Adrenal gland (tissue), 12 donors: ENCODE results near the gene CMTM4. TPM values are rescaled to one million over a fixed set of nuclear protein-coding genes. Genes with fewer than 3 reads are reported as not detected.
A peak's percentile ranks its signal among the peaks of the same experiment; 100 is the strongest.

Experiments used
- DNase-seq, 7 donors: peaks; one replicate each; pipeline ENCODE4 v3.0.0-alpha.2; 2019 to 2020
- H3K27ac ChIP-seq, 5 donors: fragments of 200-600 bp; sonication (generic) in 4 of 5; 1 replicate in 3 of 5; 2 replicates in 2 of 5; pipeline versions ENCODE4 v1.5.1 to v1.8.0; 2016 to 2020; ENCODE audit warnings: mild to moderate bottlenecking in 1 of 5
- H3K27me3 ChIP-seq: fragments of 200-600 bp; 2 replicates; pipeline ENCODE4 v1.8.0; 2021
- H3K36me3 ChIP-seq, 2 donors: fragments of 200-600 bp; replicated peaks in 1 of 2; 1 replicate in 1 of 2; 2 replicates in 1 of 2; pipeline versions ENCODE4 v1.5.1 to v1.8.0; 2018 to 2022
- H3K4me1 ChIP-seq, 2 donors: fragments of 200-600 bp; replicated peaks in 1 of 2; 1 replicate in 1 of 2; 2 replicates in 1 of 2; pipeline versions ENCODE4 v1.5.1 to v1.8.0; 2018 to 2021
- H3K4me3 ChIP-seq, 4 donors: fragments of 200-600 bp; sonication (generic) in 3 of 4; one replicate each; pipeline ENCODE4 v1.5.1; 2016 to 2018
- H3K9me3 ChIP-seq, 3 donors: fragments of 200-600 bp; sonication (generic) in 1 of 3; replicated peaks in 1 of 3; 1 replicate in 2 of 3; 2 replicates in 1 of 3; pipeline versions ENCODE4 v1.5.1 to v1.8.0; 2016 to 2021
- POLR2A ChIP-seq, 2 donors: fragments of 450-650 bp; IDR thresholded peaks; one replicate each; pipeline ENCODE4 v1.6.1; 2017; ENCODE audit warnings: antibody characterized with exemption in 2 of 2, mild to moderate bottlenecking in 2 of 2, moderate library complexity in 1 of 2
- WGBS, 4 donors: extraction: QIAGEN DNeasy Blood & Tissue Kit in 2 of 4; methylation state at CpG; one replicate each; pipeline versions ENCODE4 v1.1.5 to v1.1.7; 2013 to 2017; 5-methylcytosine and 5-hydroxymethylcytosine counted together
- intact Hi-C, 2 donors: fragments of 100-400 bp; cut with DNase I; formaldehyde crosslinking; loops; one replicate each; pipeline versions ENCODE4 v1.14.1 to v1.15.0; 2022 to 2023
- polyA plus RNA-seq, 3 donors: library from polyadenylated mRNA; stranded (reverse); fragments of 200-250 nt in 2 of 3; fragments of 350-450 nt in 1 of 3; fragmentation: Illumina TruSeq in 1 of 3; extraction: RNeasy Lipid Tissue Mini Kit (QIAGEN cat#74804) in 1 of 3; gene quantifications; one replicate each; pipeline ENCODE4 v1.2.3, GENCODE V29; 2013 to 2014
- total RNA-seq, 9 donors: library from RNA; depleted of rRNA in 4 of 9; stranded (reverse); fragments of >200 nt in 4 of 9; fragments of 120-200 nt in 1 of 9; fragmentation: NEBNext Ultra II Directional in 1 of 9; extraction: Animal tissue kit (Norgen Biotek cat#: 25700) in 1 of 9; gene quantifications; one replicate each; pipeline versions ENCODE4 v1.1.0 to v1.2.4, GENCODE V29; 2013 to 2023
- TF ChIP-seq, protein P1 (sequence below), 6 experiments: fragments of 450-650 bp in 4 of 6; fragments of 200-600 bp in 2 of 6; sonication (generic) in 1 of 6; IDR thresholded peaks; 1 replicate in 5 of 6; 2 replicates in 1 of 6; pipeline versions ENCODE4 v1.5.1 to v1.8.0; 2016 to 2021; ENCODE audit warnings: antibody characterized with exemption in 6 of 6, mild to moderate bottlenecking in 2 of 6, moderate library complexity in 1 of 6
- donor health status: healthy with polysubstance abuse.
- donor health status: Bipolar disorder and iron deficiency.
- donor health status: DM: yes; HTN: yes; CAD: no.
- donor health status: DM: no; HTN: no; CAD: no.
- donor health status: DM: no; HTN: no; CAD: no.
- donor health status: DM: yes; HTN: yes; CAD: no.

Gene CMTM4
- total and polyA plus RNA-seq, 12 donors: 9.2 to 35.3 (median 20.0) TPM

DNA sequence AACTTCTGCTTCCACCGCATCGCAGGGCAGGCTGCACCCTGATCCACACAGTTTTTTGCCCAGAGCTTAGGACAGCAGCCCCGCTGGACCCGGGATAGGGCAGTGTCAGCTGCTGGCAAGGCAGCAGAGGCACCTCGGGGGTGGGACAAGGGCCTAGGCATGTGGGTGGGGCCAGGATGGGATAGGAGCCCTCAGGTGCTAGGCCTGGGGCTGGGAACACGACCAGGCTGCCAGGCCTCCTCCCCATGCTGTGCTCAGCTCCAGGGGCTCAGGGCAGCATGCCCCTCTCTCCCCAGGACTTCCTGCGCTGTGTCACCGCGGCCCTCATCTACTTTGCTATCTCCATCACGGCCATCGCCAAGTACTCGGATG lies 87.4 kb downstream of the CMTM4 start:
- Histone ChIP-seq H3K4me3 (no peak overlapping the region), H3K27ac (no peak overlapping the region), H3K9me3 (no peaks in the 10 kb centered on the region), H3K27me3 (no peaks in the 10 kb centered on the region), H3K36me3 (peaks cover 0 to 42% of the 10 kb centered on the region in 2 donors), H3K4me1 (peaks cover 0 to 7% of the 10 kb centered on the region in 2 donors)
- DNase-seq: no peak
- intact Hi-C loops: loop anchor here (10.0 kb wide), 4 partner anchors 116 to 256 kb away; no protein-coding TSS in a partner anchor
- 84 to 89% (median 87%) methylated on average over 5 to 12 of the region's 12 CpGs for WGBS, 4 donors
- no peak for TF ChIP-seq POLR2A (IDR thresholded peaks at IDR 0.05)
- TF ChIP-seq, protein P1, sequence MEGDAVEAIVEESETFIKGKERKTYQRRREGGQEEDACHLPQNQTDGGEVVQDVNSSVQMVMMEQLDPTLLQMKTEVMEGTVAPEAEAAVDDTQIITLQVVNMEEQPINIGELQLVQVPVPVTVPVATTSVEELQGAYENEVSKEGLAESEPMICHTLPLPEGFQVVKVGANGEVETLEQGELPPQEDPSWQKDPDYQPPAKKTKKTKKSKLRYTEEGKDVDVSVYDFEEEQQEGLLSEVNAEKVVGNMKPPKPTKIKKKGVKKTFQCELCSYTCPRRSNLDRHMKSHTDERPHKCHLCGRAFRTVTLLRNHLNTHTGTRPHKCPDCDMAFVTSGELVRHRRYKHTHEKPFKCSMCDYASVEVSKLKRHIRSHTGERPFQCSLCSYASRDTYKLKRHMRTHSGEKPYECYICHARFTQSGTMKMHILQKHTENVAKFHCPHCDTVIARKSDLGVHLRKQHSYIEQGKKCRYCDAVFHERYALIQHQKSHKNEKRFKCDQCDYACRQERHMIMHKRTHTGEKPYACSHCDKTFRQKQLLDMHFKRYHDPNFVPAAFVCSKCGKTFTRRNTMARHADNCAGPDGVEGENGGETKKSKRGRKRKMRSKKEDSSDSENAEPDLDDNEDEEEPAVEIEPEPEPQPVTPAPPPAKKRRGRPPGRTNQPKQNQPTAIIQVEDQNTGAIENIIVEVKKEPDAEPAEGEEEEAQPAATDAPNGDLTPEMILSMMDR (IDR thresholded peaks at IDR 0.05): no peak

DNA sequence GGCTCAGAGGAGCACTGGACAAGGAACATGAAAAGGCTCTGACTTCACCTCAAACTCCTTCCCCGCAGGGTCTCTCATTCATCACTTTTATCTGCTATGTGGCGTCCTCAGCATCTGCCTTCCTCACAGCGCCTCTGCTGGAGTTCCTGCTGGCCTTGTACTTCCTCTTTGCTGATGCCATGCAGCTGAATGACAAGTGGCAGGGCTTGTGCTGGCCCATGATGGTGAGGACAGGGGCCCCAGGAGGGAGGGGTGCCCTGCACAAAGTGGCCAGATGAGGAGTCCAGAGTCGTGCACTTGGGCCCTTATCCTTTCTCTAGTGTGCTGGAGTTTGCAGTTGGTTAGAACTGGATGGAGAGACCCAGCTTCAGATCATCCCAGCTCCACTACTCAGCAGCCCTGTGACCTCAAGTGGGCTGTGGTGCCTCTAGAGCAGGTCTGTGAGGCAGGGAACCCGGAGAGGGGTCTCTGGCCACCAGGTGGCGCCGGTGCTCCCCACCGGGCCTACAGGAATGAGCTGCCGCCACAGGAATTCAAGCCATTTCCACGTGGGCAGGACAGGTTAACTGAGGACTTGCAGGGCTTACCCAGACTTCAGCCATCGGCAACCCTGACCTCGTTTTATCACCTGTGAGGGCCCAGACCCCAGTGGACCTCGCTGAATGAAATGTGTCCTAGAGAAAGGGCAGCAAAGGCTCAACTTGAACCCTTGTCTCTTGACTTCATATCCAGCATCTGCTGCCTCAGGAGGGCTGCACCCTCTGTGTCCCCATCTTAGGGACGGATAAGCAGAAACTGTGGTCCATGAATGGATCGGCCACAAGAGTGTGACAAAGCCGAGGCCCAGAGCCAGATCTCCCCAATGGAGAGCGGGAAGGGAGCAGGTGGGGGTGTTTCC lies 88.1 kb downstream of the CMTM4 start:
- Histone ChIP-seq H3K27me3 (no peaks in the 10 kb centered on the region), H3K4me3 (no peak overlapping the region), H3K27ac (no peak overlapping the region), H3K9me3 (no peaks in the 10 kb centered on the region), H3K36me3 (peaks cover 0 to 40% of the 10 kb centered on the region in 2 donors), H3K4me1 (peaks cover 0 to 11% of the 10 kb centered on the region in 2 donors)
- 28 to 74% (median 34%) methylated on average over 7 to 17 of the region's 17 CpGs for WGBS, 4 donors
- TF ChIP-seq, protein P1 (IDR thresholded peaks at IDR 0.05): peak; percentile 78 to 91 (median 87)
- no peak for TF ChIP-seq POLR2A (IDR thresholded peaks at IDR 0.05)
- intact Hi-C loops: loop anchor here (10.0 kb wide), 4 partner anchors 116 to 256 kb away; no protein-coding TSS in a partner anchor
- DNase-seq: peak; percentile 87 to 95 (median 92)

DNA sequence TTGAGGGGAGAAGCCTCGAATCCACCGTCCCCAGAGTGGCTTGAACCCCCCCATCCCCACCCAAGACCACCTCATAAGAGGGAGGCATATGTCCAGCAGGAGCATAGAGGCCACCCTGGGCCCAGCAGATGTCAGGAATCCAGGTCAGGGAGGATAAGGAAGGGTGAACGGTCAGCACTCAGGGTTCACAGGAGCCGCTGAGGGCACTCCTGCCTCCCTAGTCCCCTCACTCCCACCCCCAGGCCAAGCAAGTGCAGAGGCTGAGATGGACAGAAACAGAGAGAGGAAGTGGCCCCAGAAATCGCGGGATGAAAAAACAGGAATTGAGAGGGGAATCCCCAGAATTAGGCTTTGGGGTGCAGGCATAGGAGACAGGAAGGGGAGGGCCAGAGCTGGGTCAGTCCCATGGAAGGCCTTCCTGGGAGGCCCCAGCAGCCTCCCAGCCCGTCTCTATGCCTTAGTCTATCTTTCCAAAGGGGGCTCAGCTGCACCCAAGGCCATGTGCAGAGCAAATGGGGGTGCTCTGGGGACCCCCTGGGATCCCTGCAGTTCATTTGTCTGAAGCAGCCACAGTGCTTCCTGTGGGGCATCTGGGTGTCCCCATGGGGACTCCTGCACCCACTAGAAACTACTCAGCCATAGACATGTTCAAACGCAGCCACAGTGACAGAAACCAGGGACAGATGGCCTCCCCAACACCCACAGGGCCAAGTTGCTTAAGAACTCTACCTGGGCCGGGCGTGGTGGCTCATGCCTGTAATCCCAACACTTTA lies 90.4 kb downstream of the CMTM4 start:
- H3K4me3 ChIP-seq: peak overlapping the region in 1 of 4 donors; percentile 68
- 53 to 72% (median 69%) methylated on average over 3 to 10 of the region's 10 CpGs for WGBS, 4 donors

More for the DNA sequence above, 90.4 kb downstream of the CMTM4 start:
- no peak for TF ChIP-seq POLR2A (IDR thresholded peaks at IDR 0.05)
- TF ChIP-seq, protein P1 (IDR thresholded peaks at IDR 0.05): no peak
- no peaks in the 10 kb centered on the region for H3K9me3 ChIP-seq
- no peaks in the 10 kb centered on the region for H3K27me3 ChIP-seq
- intact Hi-C loops: loop anchor here (10.0 kb wide), 4 partner anchors 119 to 259 kb away; no protein-coding TSS in a partner anchor
- H3K36me3 ChIP-seq: peaks cover 0 to 18% of the 10 kb centered on the region in 2 donors
- H3K4me1 ChIP-seq: peaks cover 0 to 12% of the 10 kb centered on the region in 2 donors
- H3K27ac ChIP-seq: peak overlapping the region in 3 of 5 donors; percentile 49 to 73 (median 72)
- no peak for DNase-seq
